ENCODE measurements around the gene TMEM8B.

DNA sequence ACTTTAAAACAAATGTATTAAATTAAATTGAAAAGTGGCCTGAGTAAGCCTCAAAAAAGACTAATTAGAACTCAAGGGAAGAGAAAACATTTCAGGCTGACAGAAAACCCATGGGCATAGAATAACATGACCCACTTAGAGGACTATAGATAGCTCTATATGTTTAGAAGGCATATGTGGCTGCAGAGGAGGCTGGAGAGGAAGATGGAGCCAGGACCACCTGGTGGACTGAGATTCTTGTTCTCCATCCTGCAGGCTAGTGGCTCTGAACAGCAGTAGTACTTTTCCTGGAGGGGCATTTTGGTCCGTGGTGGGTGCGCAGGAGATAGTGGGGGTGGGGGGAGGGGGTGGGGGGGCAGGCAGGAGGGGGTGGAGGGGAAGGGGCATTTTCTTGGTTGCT is 48.0 kb upstream of the TMEM8B start:
- TF ChIP-seq CTCF (IDR thresholded peaks at IDR 0.05) (no peak), EZH2phosphoT487 (IDR thresholded peaks at IDR 0.05) (no peak), EZH2 (IDR thresholded peaks at IDR 0.05) (no peak)
